ENCODE results near the gene PLEKHH2.

GRCh38 chr2:43642363-43642762 lies 5.3 kb downstream of the PLEKHH2 start:
- no peak for TF ChIP-seq CTCF (IDR thresholded peaks at IDR 0.05; ENCODE audit: insufficient read depth, low read depth, low read length)
- no peak for TF ChIP-seq EZH2 (IDR thresholded peaks at IDR 0.05; ENCODE audit: insufficient read depth, low read length)

All from astrocyte (in vitro differentiated cells and primary cell).